ENCODE results near the gene HTR1E.

GRCh38 chr6:86916393-86916792, 20.9 kb upstream of the HTR1E start:
- TF ChIP-seq CTCF (conservative IDR thresholded peaks at IDR 0.05) (no peak), ZFX (IDR thresholded peaks at IDR 0.05) (no peak)
